Panc1 (cell line): ENCODE results near the gene FAM107B. TPM values are rescaled to one million over a fixed set of nuclear protein-coding genes. Genes with fewer than 3 reads are reported as not detected.

Source experiments
- ATAC-seq: fragments of 200-7000 bp; cut with Tn5 transposase; 2 replicates; pipeline ENCODE4 v1.9.1; 2020; ENCODE audit warnings: mild to moderate bottlenecking, moderate library complexity
- BruUV-seq: library from RNA; stranded (reverse); fragments of 400-500 nt; replicated peaks from 2 replicates; lab custom pipeline; 2021; lab: Mats Ljungman, UMichigan
- CTCF ChIA-PET: fragments of 300-600 bp; sonication (Branson Sonifier 250); formaldehyde crosslinking; loops from one replicate; lab custom pipeline; 2022; ENCODE audit warnings: antibody characterized with exemption; lab: Charles Lee
- POLR2A ChIA-PET: fragments of 300-600 bp; sonication (Branson Sonifier 250); formaldehyde crosslinking; loops from one replicate; lab custom pipeline; 2022; ENCODE audit warnings: antibody characterized with exemption; lab: Charles Lee
- DNase-seq: peaks from one replicate; pipeline ENCODE4 v3.0.0-alpha.2; 2010; ENCODE audit warnings: low read depth, low spot score
- H3K27ac ChIP-seq: 2 replicates; pipeline ENCODE4 v1.5.1; 2011; ENCODE audit warnings: mild to moderate bottlenecking, low read length, inconsistent platforms
- H3K27me3 ChIP-seq: fragments of 200-500 bp; sonication (Bioruptor generic); 2 replicates; pipeline ENCODE4 v1.6.0; 2014; ENCODE audit warnings: low read length, inconsistent platforms; ENCODE audit not compliant: control insufficient read depth, insufficient read depth
- H3K36me3 ChIP-seq: fragments of 200-500 bp; sonication (Bioruptor generic); 2 replicates; pipeline ENCODE4 v1.5.1; 2014; ENCODE audit warnings: inconsistent platforms, mild to moderate bottlenecking, low read length, moderate library complexity; ENCODE audit not compliant: control insufficient read depth, insufficient read depth
- H3K4me1 ChIP-seq: 2 replicates; pipeline ENCODE4 v1.5.1; 2011; ENCODE audit warnings: inconsistent platforms, mild to moderate bottlenecking, low read length, moderate library complexity; ENCODE audit not compliant: control insufficient read depth, insufficient read depth
- H3K4me3 ChIP-seq, 2 experiments: 2 replicates each; pipeline ENCODE4 v1.5.1; 2011 to 2012; ENCODE audit warnings: low read depth in 2 of 2, low read length in 2 of 2, mild to moderate bottlenecking in 2 of 2, inconsistent platforms in 1 of 2, moderate library complexity in 1 of 2
- H3K9me3 ChIP-seq: fragments of 200-500 bp; sonication (Bioruptor generic); 2 replicates; pipeline ENCODE4 v1.5.1; 2014; ENCODE audit warnings: low read depth, mild to moderate bottlenecking, inconsistent platforms, low read length, moderate library complexity; ENCODE audit not compliant: control insufficient read depth, insufficient read depth
- CTCF ChIP-seq: fragments of 450-650 bp; IDR thresholded peaks from 2 replicates; pipeline ENCODE4 v1.5.1; 2017; ENCODE audit warnings: mild to moderate bottlenecking
- POLR2AphosphoS5 ChIP-seq: IDR thresholded peaks from 2 replicates; pipeline ENCODE4 v1.6.1; 2012; ENCODE audit warnings: mild to moderate bottlenecking, low read depth, low read length, moderate library complexity
- REST ChIP-seq, 2 experiments: IDR thresholded peaks; 2 replicates each; pipeline ENCODE4 v1.6.1; 2011 to 2012; ENCODE audit warnings: low read depth in 2 of 2, control low read depth in 1 of 2, low read length in 1 of 2, mild to moderate bottlenecking in 1 of 2, moderate library complexity in 1 of 2; ENCODE audit not compliant: insufficient read depth in 1 of 2
- SIN3A ChIP-seq: IDR thresholded peaks from 2 replicates; pipeline ENCODE4 v1.6.1; 2012; ENCODE audit warnings: low read depth, mild to moderate bottlenecking, low read length, moderate library complexity, borderline replicate concordance; ENCODE audit not compliant: insufficient read depth
- TCF7L2 ChIP-seq: IDR thresholded peaks from 2 replicates; pipeline ENCODE4 v1.6.1; 2011; ENCODE audit warnings: mild to moderate bottlenecking, low read depth, low read length, inconsistent platforms
- in situ Hi-C: cut with HindIII; loops from 2 replicates; pipeline ENCODE4 v1.10.0; 2016; ENCODE audit warnings: low sequenced_read_pairs, low pct_unique_long_range_greater_than_20kb
- intact Hi-C: fragments of 100-400 bp; cut with micrococcal nuclease; formaldehyde crosslinking; loops from one replicate; pipeline ENCODE4 v1.10.0; 2022; ENCODE audit not compliant: unreplicated experiment
- total RNA-seq: library from RNA; stranded (reverse); gene quantifications from one replicate; pipeline ENCODE4 v1.2.1, GENCODE V29; 2021; ENCODE audit not compliant: unreplicated experiment

Gene FAM107B
- total RNA-seq, 1 experiment from 2014 or later: 13.4 TPM

DNA sequence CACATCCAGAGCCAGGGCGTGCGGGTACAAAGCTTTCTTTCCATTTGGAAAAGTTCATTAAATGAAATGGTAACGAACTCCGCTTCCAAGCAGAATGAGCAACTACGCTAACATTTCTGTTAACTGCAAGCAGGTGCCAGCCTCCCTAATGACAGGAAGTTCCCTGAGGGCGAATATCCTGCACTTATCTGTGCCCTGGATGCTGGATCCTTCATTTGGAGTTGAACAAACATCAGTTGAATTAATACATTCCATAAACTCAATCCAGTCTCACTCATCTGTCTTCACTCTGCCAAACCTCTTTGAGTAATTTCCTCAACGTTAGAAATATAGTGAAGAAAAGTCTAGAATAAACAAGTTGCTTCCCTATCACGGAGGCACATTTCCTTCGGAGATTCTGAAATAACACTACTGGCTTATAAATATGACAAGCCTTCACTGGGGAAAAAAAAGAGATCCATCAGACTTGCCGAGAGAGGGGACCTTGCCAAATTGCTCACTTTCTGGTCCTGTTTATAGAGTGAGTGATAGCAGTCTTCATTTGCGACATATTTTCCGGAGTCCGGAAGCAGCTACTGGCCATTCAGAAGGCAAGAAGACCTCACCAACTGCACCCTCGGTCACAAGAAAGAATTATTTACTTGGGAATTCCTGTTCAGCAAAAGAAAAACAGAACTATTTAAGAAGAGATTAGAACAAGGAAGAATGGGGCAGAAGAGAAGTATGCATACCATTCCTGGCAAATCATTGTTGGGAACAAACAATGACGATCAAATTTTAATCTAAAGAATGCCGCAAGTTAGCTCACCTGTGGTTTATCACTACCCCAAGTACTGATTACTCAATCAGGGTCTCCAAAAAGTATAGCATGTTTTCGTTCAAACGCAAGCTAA, 196.4 kb downstream of the FAM107B start:
- intact Hi-C loops: no loop called here
- no TSS peak for BruUV-seq
- peak overlapping the region; percentile 59; the same call in 1 of the 2 replicates for H3K27ac ChIP-seq
- H3K4me1 ChIP-seq: 0 out of 2 replicates have a peak, but pooled peaks cover 7% of the 10 kb centered on the region
- in situ Hi-C loops: no loop called here
- no peaks in the 10 kb centered on the region for H3K36me3 ChIP-seq
- TF ChIP-seq TCF7L2 (no peak), POLR2AphosphoS5 (no peak), REST (IDR thresholded peaks at IDR 0.05; ENCODE audit: insufficient read depth in 1 of 2, low read depth in 2 of 2, low read length in 1 of 2) (no peak), SIN3A (no peak), CTCF (no peak)
- ChIA-PET POLR2A (no interaction called here), CTCF (no interaction called here)
- ATAC-seq (peak; percentile 76), DNase-seq (no peak)
- no peaks in the 10 kb centered on the region for H3K27me3 ChIP-seq
- H3K4me3 ChIP-seq: peak overlapping the region; percentile 5 to 49; a peak in 3 of 4 replicates
- H3K9me3 ChIP-seq: no peaks in the 10 kb centered on the region

GRCh38 chr10:14574885-14575284, 199.8 kb downstream of the FAM107B start:
- H3K4me1 ChIP-seq: 0 out of 2 replicates have a peak, but pooled peaks cover 7% of the 10 kb centered on the region
- ChIA-PET POLR2A (no interaction called here), CTCF (no interaction called here)
- H3K9me3 ChIP-seq: no peaks in the 10 kb centered on the region
- ATAC-seq: no peak
- no TSS peak for BruUV-seq
- intact Hi-C loops: no loop called here
- H3K4me3 ChIP-seq: no peak overlapping the region
- in situ Hi-C loops: no loop called here
- no peaks in the 10 kb centered on the region for H3K27me3 ChIP-seq
- DNase-seq: no peak
- TF ChIP-seq CTCF (no peak), TCF7L2 (no peak), POLR2AphosphoS5 (no peak), SIN3A (no peak), REST (IDR thresholded peaks at IDR 0.05; ENCODE audit: insufficient read depth in 1 of 2, low read depth in 2 of 2, low read length in 1 of 2) (no peak)
- no peaks in the 10 kb centered on the region for H3K36me3 ChIP-seq
- no peak overlapping the region for H3K27ac ChIP-seq
